Activated gamma-delta T cell treated with Interleukin-2 at 50 U/mL for 16 hours (primary cell): Measurements from ENCODE around the gene BARHL2.

Source experiments
- DNase-seq: peaks from one replicate; pipeline ENCODE4 v3.0.0-alpha.2; 2020

BARHL2 gene

GRCh38 chr1:90708826-90709225 lies 8.3 kb downstream of the BARHL2 start:
- no peak for DNase-seq

- no peak for DNase-seq
Observed at GRCh38 chr1:90708236-90708786, 8.8 kb downstream of the BARHL2 start.

GRCh38 chr1:90707363-90707710 lies 9.8 kb downstream of the BARHL2 start:
- no peak for DNase-seq

- DNase-seq: no peak
Observed at GRCh38 chr1:90706437-90707362, 10.4 kb downstream of the BARHL2 start.

- DNase-seq: no peak
Observed at GRCh38 chr1:90705956-90706355, 11.1 kb downstream of the BARHL2 start.

- no peak for DNase-seq
Observed at GRCh38 chr1:90704817-90705216, 12.3 kb downstream of the BARHL2 start.

- DNase-seq: no peak
Observed at GRCh38 chr1:90694846-90695245, 22.3 kb downstream of the BARHL2 start.

- no peak for DNase-seq
Observed at GRCh38 chr1:90687747-90688146, 29.4 kb downstream of the BARHL2 start.

GRCh38 chr1:90675161-90675847 lies 41.8 kb downstream of the BARHL2 start:
- DNase-seq: no peak

- DNase-seq: no peak
Observed at GRCh38 chr1:90671741-90672140, 45.4 kb downstream of the BARHL2 start.

GRCh38 chr1:90671251-90671650 lies 45.9 kb downstream of the BARHL2 start:
- DNase-seq: no peak
